Inferior parietal cortex (tissue), 1 donor: ENCODE measurements around the gene LHPP.

Source experiments
- DNase-seq: peaks from one replicate; pipeline ENCODE4 v3.0.0-alpha.2; 2016; ENCODE audit errors: extremely low spot score

LHPP gene

DNA sequence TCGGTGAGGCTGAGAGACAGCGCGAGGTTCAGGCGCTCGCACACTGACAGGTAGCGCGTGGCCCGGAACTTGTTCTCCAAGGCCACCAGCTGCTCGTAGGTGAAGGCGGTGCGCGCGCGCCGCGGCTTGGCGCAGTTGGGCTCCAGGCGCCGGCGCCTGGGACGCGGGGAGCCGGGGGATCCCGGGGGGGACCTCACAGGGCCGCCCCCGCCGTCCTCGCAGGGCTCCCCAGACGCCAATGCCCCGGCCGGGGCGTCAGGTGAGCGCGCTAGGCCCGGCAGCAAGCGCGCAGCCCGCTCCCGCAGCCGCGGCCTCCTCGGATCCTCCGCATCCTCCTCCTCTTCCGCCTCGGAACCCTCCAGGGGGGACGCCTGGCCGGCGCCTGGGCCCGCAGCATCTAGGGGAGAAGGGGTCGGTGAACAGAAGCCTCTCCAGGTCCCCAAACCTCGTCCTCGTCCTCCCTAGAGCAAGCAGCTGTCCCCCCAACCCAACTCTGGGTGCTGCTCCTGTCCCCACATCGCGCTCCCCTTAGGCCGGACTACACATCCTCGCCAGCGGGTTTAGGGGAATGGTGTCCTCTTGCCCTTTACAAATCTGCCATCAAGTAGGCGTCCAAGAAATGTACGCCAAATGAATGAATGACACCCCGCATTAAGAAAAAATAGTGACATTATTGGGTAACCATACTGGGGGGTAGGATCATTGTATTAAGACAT is 13.7 kb upstream of the LHPP start:
- no peak for DNase-seq

DNA sequence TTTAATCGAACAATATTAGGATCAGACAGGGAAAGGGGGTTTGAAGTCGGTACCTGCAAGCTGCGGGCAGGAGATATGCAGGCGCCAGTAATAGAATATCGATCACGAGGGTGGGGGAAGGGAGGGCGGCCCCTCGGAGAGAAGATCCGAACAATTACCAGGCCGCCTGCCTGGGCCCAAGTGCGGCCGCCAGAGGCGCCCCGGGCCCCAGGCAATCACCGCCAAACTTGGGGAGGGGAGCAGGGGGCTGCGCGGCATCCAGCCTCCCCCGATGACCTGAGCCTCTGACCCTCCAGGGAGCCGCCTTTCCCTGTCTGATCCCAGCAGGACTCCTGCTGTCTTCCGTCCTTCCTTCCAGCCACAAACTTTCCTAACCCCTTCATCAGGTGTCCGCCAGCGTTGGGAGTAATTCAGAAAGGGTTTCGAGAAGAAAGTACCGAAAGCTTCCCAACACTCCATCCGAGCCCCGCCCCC is 12.9 kb upstream of the LHPP start:
- no peak for DNase-seq

DNA sequence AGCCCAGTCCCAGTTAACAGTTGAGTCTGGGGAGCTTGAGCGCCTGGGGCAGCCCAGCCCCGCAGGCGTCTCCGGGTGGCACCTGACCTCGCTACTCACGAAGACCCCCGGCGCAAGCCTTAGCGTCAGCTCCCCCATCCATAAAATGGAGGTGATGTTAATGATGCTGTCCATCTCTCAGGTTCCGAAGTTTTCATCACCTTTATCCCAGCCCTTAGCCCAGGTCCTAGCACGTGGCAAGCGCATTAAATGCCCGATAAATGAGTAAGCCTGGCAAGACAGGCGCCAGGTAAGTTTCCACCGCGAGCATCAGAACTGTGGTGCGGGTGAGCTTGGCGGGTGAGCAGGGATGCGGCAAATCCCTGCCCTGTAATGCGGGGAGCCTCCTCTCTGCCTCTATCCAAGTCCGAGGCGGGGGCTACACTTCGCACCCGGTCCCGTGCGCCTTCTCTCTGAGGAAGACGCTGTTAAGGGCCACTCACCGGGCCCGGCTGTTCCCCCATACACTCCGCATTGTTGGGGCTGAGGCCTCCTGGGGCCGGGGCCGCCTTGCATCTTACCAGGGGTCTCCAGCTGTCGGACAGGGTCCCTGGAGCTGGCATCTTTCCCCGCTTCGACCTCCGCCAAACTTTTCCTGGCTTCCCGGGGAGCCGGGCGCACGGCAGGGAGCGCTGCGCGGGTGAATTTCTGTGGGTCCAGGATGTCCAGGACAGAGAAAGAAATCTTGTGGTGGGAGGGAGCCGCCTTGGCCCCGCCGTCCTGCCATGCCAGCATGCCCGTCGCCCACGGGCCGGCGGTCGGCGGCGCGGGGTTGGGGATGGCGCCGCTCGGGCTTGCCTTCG is 12.2 kb upstream of the LHPP start:
- no peak for DNase-seq

DNA sequence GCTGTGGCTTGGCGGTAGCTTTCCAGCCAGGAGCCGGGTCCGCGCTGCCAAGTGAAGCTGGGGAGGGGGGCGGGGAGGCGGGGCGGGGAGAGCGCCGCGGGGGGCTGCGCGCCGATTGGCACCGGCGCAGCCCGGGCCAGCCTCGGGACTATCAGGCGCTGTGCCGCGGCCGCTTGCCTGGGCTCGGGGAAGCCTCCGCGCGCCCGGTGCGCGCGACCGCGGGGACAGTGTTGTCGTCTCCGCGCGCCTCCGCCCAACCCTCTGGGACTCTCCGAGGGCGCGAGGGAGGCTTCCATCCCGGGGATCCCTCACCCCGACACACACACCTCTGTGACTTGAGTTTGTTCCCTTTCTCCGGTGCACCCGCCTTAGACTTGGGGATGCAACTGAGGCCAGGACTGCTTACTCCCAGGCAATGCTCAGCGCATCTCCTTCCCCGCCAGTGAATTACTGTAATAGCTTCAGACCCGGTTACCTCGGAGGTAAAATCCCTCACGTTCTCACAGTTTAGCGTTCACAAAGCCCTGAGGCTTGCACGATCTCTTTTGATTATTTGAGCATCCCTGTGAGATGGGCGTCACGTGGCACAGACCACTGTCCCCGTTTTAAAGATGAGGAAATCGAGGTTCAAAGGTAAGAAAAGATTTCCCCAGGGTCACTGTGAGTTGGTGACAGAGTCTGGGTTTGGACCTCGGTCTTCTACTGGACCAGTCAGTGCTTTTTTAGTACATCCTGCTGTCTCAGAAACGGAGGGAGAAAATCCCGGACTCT is 11.4 kb upstream of the LHPP start, which contains the start of gene NKX1-2:
Gene NKX1-2 (minus strand): TSS at position 24 of the 771 bp plus-strand sequence. CDS start 92 bp downstream, outside the sequence.
- DNase-seq = no peak

DNA sequence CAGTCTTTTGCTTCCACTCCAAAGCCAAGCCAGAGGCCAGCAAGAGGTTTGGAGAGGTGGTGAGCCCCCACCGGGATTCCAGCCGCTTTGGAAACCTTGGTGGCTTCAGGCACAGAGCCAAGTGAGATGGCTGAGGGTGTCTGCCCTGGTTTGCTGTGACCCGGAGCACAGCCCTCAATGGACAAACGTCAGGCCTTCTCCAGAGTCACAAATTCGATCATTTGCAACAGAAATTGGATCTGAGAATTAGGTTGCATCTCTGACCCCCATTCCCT is 10.9 kb upstream of the LHPP start:
- no peak for DNase-seq

DNA sequence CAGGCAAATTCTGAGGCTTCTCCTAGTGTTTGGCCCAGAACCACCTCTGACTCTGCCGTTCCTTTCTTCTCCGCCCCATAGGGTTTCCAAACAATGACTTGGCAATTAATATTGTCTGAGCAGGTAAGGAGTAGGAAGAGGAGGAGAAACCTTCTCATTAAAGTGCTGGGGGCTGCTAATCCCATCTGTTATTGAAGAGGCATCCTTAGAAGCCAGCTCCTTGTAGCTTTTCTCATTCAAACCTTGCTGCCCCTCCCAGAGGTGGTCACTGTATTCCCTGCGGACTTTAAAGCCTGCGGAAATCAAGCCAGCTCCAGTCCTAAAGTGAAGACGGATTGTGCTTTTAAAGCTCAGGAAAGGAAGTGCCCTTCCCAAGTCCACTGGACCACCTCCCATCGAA is 10.3 kb upstream of the LHPP start:
- DNase-seq = no peak

DNA sequence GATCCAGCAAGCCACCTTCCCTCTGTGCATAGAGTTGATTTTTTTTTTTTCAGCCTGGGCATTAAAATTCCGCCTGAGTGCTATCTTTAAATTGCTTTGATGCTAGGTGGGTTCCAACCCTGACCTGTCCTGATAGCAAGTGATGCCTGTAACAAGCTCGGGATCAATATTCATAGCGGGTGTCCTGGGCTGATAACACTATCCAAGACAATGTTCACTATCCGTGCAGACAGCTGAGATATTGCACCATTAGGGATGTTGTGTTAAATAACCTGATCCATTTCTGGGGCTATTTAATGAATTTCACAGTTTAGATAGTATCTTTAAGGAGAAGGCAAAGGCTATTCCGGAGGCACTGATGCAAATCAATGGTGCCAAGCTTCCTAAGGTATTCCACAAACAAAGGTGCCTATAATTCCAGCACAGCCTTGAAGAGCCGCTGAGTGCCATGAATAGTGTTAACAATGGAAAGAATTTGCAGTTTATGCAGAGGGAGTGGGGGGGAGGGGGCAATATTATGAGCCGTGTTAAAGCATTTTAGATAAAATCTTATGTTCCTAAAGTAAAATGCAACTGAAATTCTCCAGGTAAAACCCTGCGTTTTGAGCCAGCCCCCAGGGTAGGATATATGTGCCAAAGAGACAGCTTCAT is 7.5 kb upstream of the LHPP start:
- no peak for DNase-seq

DNA sequence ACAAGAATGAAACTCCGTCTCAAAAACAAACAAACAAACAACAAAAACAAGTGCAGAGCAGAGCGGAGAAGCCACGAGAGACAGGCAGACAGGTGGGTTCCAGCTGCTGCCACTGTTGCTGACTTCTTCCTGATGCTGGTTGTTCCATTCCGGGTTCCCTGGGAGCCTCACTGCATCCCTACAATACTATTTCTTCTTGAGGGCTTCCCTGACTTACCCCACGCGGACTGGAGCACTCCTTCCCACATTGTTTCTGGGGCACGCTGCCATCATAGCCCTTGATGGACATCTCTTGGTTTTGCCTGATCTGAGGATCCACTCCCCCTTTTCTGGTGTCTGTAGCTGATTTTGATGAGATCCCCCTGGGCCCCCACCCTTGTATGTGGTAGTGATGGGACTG is 6.2 kb upstream of the LHPP start:
- DNase-seq = no peak

DNA sequence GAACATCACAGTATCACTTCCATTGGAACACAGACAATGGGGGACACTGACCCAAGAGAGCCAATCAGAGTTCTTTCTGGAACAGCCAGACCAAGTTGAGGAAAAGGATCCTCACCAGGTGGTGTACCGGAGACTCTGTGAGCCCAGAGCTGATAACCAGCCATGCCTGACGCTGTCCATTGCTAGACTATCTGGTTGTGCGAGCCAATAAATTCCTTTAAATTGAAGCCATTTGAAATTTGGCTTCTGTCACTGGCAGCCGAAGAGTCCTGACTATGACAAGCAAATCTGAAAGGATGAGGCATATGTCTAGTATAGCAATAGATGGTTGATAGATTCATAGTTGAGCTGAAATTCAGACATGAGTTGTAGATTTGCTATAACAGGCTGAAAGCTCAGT is 3.1 kb upstream of the LHPP start:
- DNase-seq = no peak

DNA sequence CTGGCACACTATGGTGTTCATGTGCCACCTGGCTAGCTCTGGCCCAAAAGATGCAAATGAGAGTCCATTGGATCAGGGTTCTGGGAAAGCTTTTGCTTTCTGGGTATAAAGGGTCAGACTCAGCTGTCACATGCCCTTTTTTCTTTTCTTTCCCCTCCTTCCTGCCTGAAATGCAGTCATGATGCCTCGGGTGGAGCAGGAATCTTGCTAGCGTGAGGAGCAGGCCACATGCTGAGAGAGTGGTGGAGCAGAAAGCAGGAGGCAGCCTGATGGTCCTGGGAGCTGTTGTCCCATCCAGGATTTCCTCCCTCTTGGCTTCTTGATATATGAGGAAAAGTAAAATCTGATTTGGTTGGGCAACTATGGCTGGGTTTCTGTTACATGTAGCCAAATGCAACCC is 2.7 kb upstream of the LHPP start:
- no peak for DNase-seq

DNA sequence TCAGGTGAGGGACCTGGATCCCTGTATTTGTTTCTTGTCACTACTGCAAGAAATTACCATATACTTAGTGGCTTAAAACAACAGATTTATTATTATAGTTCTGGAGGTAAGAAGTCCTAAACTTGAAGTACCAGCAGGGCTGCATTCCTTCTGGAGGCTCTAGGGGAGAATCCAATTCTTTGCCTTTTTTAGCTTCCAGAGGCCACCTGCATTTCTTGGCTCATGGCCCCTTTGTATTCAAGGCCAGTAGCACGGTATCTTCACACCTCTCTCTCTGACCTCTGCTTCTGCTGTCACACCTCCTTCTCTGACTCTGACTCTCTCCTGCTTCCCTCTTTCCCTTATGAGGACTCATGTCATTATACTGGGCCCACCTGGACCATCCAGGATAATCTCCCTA is 2.2 kb upstream of the LHPP start:
- DNase-seq = no peak

DNA sequence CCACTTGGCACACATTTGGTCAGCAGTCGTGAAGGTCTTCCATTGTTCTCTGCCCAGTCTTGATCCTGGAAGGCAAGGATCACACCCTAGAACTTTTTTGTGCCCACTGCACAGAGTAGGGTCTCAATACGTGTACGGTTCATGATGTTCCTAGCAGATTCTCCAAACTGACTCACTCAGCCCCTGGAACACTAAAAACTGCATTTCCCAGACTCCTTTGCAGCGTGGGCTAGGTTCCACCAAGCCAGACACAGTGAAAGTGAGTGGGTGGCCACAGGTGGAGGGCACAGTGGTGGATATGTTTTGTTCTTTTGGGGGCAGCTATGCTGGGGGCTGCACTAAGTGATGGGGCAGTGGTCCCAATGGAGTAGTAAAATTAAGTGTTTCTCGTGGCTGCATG is 1.5 kb upstream of the LHPP start:
- no peak for DNase-seq

DNA sequence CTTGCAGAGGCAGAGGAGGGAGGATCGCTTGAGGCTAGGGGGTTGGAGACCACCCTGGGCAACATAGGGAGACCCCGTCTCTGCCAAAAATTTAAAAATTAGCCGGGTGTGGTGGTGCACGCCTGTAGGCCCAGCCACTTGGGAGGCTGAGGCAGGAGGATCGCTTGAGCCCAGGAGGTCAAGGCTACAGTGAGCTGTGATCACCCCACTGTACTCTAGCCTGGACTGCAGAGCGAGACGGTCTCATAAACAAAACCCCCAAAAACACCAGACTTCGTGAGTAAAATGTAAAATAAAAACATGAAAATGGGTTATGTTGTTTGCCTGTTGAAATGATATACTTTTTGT is 699 bp downstream of the LHPP start:
- DNase-seq = no peak

DNA sequence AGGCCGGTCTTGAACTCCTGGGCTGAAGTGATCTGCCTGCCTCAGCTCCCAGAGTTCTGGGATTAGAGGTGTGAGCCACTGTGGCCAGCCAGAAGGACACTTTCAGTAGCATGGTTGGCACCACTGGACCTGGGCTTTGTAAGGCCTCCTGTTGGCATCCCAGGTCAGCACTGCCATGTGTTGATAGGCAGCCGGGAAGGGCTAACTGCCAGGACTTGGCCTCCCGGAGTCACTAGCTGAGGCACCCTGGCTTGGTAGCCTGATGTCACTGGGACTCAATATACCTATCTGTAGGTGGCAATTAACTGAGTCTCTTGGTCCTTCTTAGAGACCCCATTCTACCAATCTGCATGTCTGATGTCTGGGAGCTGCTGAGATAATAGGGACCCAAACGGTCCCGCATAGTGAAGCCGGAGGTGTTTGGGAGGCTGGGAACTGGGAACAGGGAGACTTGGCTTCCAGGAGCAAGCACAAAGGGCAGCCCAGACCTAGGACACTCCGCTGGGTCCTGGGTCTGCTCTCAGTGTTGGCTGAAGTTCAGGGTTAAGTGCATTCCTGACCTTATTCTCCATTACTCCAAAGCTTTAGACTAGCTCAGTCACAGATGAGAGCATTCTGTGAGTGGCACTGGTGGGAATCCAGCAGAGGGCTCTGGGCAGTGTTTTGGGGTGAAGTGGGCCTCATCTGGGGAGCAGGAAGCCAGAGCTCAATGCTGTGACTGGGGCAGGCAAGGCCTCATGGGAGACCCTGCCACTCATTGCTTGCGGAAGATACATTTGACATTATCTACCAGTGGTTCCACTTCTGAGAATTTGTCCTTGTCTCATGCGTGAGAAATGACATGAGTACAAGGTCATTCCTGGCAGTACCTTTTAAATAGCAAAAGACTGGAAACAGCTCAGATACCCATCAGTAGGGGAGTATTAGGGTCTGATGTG is 2.7 kb downstream of the LHPP start:
- no peak for DNase-seq

DNA sequence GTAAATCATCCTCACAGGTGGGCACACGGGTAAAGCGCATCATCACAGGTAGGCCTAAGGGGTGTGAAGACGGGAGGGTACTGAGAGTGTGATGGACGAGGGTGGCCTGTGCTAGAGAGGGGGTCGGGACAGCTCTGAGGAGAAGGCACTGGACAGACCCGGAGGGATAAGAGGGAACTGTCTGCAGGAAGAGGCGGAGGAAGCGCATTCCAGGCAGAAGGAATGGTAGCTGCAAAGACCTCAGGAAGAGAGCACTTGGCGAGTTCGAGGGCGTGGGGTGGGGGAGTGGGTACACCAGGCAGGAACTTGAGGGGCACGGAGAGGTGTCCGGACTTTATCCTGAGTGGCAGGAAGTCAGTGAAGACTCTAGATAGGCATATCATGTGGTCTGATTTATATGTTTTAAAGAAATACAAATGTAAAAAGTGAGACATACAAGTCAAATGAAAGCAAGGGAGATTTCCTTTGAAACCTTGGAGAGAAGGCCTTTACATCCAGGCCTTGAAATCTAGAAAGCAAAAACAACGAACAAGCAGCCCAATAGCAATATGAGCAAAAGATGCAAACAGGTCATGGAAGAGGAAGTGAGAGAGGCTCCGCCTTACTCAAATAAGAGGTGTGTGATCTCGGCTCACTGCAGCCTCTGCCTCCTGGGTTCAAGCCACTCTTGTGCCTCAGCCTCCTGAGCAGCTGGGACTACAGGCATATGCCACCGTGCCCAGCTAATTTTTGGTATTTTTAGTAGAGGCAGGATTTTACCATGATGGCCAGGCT is 3.6 kb downstream of the LHPP start:
- no peak for DNase-seq

DNA sequence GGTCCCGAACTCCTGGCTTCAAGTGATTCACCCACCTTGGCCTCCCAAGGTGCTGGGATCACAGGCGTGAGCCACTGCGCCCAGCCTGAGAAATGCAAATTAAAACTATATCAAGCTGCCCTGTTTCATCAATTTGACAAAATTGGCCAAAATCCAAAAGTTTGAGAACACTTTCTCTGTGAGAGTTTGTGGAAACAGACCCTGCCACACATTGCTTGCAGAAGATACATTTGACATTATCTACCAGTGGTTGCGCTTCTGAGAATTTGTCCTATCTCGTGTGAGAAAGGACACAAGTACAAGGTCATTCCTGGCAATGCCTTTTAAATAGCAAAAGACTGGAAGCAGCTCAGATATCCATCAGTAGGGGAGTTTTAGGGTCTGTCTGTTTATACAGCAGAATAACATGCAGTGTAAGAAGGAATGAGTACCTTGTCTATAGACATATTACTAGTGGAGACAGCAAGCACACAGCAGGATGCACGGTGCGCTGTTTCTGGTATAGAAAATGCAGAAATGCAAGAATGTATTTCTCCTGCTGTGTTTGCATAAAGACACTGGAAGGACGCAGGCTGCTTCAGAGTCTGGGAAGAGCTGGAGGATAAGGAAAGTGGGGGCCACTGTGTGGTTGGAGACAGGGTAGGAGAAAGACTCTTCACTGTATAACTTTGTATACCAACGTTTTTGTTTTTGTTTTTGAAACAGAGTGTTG is 4.3 kb downstream of the LHPP start:
- DNase-seq = no peak

DNA sequence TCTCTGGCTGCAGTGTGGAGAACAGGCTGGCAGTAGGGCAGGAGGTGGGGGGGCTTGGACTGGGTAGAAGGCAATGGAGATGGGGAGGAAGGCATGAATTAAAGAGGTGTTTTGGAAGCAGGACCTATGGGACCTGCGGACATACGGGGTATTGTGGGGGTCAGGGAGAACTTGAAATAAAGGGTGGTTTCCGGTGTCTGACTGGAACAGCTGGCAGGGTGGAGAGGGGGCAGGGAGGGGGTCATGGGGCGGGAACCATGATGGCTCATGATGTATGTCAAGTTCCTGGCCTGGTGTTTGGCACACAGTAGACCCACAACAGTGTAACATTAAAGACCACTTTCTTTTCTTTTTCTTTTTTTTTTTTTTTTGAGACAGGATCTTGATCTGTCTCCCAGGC is 5.5 kb downstream of the LHPP start:
- no peak for DNase-seq

DNA sequence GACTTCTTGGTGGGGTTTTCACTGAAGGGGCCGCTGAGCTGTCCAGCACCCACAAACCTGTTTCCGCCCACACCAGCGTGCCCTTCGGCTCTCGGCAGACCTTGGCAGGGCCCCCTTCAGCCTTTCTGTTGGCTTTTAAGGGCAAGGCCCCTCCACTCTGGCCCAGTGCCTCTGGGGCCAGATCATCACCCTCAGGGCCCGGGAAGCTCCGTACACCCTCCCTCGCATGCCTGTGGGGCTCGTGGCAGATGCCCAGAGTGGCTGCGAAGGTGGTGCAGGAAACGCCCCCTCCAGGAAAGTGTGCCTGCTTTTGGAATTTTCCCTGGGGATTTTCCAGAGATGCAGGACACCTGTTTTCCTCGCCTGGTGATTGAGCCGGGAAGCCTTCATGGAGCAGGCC is 7.0 kb downstream of the LHPP start:
- no peak for DNase-seq

DNA sequence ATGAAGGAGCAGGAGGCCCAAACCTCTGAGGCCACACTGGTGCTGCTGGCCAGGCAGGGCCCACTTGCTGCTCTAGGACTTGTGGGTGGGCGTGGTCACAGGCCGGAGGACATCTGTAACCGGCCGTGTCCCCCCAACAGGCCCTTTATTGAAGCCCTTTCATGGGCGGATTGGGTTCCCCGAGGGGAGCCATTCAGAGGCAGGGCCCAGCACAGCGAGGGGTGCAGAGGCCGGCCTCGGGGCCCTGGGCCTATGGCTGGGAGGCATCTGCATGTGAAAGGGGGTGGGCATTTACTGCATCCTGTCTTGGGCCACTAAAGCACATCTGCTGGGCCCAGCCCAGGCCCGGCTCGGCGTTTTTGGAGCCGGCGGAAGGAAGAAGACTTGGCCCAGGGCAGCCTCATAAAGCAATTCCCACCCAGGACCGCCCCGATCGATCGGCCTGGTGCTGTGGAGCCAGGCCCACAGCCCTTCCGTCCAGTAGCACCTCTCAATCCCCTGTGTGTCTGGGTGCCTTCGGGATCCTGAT is 8.4 kb downstream of the LHPP start:
- DNase-seq = no peak
